ENCODE data around the gene SRGAP3. TPM values are rescaled to one million over a fixed set of nuclear protein-coding genes. Genes with fewer than 3 reads are reported as not detected.

SRGAP3 gene
- total and polyA plus RNA-seq, 8 donors = 0.31 to 31.7 (median 5.8) TPM

DNA sequence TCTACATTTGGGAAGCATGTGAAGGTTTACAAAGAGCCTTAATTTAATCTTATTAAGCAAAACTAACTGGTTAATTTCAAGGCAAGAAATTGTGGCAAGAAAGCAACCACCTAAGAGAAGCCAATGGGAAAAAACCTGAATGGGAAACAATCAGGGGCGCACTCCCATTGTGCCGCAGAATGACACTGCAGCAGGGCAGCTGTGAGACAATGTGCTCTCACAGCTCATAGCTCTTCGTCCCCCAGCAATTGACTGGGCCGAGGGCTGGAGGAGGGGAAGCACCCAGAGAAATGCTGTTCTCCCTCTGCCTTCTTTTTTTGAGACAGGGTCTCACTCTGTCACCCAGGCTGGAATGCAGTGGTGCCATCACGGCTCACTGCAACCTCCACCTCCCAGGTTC is 192.9 kb downstream of the SRGAP3 start:
- Histone ChIP-seq H3K4me1 (no peaks in the 10 kb centered on the region), H3K4me3 (no peak overlapping the region), H3K9me3 (no peaks in the 10 kb centered on the region), H3K27me3 (no peaks in the 10 kb centered on the region), H3K36me3 (peaks cover 0 to 57% (median 22%) of the 10 kb centered on the region in 4 donors), H3K27ac (no peak overlapping the region)
- DNase-seq = no peak
- intact Hi-C loops (cut with DNase I; ENCODE audit: low total_unique reads) = no loop called here
- TF ChIP-seq POLR2A (IDR thresholded peaks at IDR 0.05) = no peak
- TF ChIP-seq POLR2AphosphoS5 (IDR thresholded peaks at IDR 0.05) = no peak
- TF ChIP-seq, protein P1, sequence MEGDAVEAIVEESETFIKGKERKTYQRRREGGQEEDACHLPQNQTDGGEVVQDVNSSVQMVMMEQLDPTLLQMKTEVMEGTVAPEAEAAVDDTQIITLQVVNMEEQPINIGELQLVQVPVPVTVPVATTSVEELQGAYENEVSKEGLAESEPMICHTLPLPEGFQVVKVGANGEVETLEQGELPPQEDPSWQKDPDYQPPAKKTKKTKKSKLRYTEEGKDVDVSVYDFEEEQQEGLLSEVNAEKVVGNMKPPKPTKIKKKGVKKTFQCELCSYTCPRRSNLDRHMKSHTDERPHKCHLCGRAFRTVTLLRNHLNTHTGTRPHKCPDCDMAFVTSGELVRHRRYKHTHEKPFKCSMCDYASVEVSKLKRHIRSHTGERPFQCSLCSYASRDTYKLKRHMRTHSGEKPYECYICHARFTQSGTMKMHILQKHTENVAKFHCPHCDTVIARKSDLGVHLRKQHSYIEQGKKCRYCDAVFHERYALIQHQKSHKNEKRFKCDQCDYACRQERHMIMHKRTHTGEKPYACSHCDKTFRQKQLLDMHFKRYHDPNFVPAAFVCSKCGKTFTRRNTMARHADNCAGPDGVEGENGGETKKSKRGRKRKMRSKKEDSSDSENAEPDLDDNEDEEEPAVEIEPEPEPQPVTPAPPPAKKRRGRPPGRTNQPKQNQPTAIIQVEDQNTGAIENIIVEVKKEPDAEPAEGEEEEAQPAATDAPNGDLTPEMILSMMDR (IDR thresholded peaks at IDR 0.05) = no peak
- no peak for TF ChIP-seq EP300 (IDR thresholded peaks at IDR 0.05)
- 76 to 86% (median 81%) methylated on average over 5 of the region's 5 CpGs for WGBS, 5 donors

DNA sequence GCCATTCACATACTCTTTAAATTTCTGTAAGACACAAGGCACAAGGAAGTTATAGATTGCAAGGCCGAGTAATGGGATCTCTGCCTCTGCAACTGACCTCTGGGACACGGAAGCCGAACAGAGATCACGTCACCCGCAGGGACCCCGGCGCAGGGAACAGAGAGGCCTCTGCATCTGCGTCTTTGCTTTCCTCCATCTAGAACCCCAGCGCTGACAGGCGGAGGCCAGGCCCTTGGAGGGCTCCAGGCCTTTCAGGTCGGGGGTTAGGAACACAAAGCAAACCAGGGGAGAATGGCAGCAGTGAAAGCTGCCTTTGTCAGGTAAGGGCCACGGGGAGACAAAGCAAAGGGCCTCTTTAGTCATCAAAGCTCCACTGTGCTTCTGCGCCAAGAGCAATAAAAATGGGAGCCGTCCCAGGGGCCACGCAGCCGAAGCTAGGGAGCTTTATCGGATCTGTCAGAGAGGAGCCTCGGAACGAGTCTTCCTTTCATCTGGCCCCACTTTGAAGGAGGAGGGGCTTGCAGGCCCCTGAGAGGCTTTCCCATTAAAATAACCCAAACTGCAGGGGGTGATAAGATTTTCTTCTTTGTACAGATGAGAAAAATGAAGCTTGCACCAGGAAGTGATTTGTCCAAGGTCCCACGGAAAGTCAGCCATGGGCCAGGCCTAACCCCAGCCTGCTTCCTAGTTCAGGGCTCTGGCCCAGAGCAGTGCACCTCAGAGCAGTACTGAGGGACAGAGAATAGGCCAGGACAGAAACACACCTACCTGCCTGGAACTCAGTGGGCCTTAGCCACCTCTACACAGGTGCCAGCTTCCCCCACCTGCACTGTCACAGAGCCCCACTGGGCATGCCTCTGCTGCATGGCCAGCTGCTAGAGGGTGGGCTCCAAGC is 201.7 kb downstream of the SRGAP3 start:
- no peaks in the 10 kb centered on the region for H3K4me1 ChIP-seq
- 82 to 90% (median 89%) methylated on average over 20 of the region's 20 CpGs for WGBS, 5 donors
- H3K27ac ChIP-seq = no peak overlapping the region
- H3K4me3 ChIP-seq = no peak overlapping the region
- H3K36me3 ChIP-seq = peaks cover 0 to 28% (median 10%) of the 10 kb centered on the region in 4 donors
- intact Hi-C loops (cut with DNase I; ENCODE audit: low total_unique reads) = no loop called here
- no peaks in the 10 kb centered on the region for H3K9me3 ChIP-seq
- TF ChIP-seq EP300 (IDR thresholded peaks at IDR 0.05) = no peak
- TF ChIP-seq, protein P1 (IDR thresholded peaks at IDR 0.05) = no peak
- TF ChIP-seq POLR2A (IDR thresholded peaks at IDR 0.05) = no peak
- TF ChIP-seq POLR2AphosphoS5 (IDR thresholded peaks at IDR 0.05) = no peak
- DNase-seq = no peak
- no peaks in the 10 kb centered on the region for H3K27me3 ChIP-seq

DNA sequence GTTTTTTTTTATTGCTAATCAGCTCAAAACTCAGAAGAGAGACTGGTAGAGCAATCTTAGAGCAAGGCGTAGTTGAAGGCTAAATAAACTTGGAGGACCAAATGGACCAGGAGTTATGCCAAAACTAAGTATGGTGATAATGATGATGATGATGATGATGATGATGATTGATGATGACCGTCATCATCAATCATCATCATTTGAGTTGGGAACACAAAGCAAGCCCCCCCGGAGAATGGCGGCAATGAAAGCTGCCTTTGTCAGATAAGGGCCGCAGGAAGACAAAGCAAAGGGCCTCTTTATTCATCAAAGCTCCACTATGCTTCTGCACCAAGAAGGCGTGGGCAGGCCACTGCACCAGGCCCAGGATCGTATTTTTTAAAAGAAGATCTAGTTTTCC is 204.1 kb downstream of the SRGAP3 start:
- H3K4me1 ChIP-seq = no peaks in the 10 kb centered on the region
- intact Hi-C loops (cut with DNase I; ENCODE audit: low total_unique reads) = no loop called here
- no peak overlapping the region for H3K4me3 ChIP-seq
- no peak for DNase-seq
- no peak overlapping the region for H3K27ac ChIP-seq
- 83 to 90% (median 89%) methylated on average over 7 of the region's 7 CpGs for WGBS, 5 donors
- TF ChIP-seq, protein P1 (IDR thresholded peaks at IDR 0.05) = no peak
- TF ChIP-seq POLR2A (IDR thresholded peaks at IDR 0.05) = no peak
- TF ChIP-seq EP300 (IDR thresholded peaks at IDR 0.05) = no peak
- no peak for TF ChIP-seq POLR2AphosphoS5 (IDR thresholded peaks at IDR 0.05)
- H3K9me3 ChIP-seq = no peaks in the 10 kb centered on the region
- no peaks in the 10 kb centered on the region for H3K27me3 ChIP-seq
- peaks cover 0 to 10% (median 4%) of the 10 kb centered on the region in 4 donors for H3K36me3 ChIP-seq

DNA sequence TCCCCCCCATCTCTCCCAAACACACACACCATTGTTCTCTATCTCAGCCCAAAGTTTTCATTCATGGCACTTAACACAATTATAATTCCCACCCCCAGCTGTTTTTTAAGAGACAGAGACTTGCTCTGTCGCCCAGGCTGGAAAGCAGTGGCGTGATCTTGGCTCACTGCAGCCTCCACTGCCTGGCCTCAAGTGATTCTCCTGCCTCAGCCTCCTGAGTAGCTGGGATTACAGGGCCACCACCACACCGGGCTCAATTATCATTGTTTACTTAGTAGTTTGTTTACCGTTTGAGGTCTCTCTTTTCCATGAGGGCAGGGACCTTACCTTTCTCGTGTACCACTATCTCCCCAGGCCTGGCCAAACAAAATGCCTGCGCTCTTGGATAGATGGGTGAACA is 206.4 kb downstream of the SRGAP3 start:
- no peaks in the 10 kb centered on the region for H3K4me1 ChIP-seq
- no peak overlapping the region for H3K27ac ChIP-seq
- no peaks in the 10 kb centered on the region for H3K27me3 ChIP-seq
- intact Hi-C loops (cut with DNase I; ENCODE audit: low total_unique reads) = no loop called here
- H3K9me3 ChIP-seq = no peaks in the 10 kb centered on the region
- WGBS, 5 donors = 54 to 73% (median 62%) methylated on average over 6 of the region's 6 CpGs
- TF ChIP-seq, protein P1 (IDR thresholded peaks at IDR 0.05) = no peak
- TF ChIP-seq POLR2A (IDR thresholded peaks at IDR 0.05) (no peak), POLR2AphosphoS5 (IDR thresholded peaks at IDR 0.05) (no peak)
- no peak overlapping the region for H3K4me3 ChIP-seq
- peaks cover 0 to 4% (median 2%) of the 10 kb centered on the region in 4 donors for H3K36me3 ChIP-seq
- DNase-seq = no peak
